Calu3 (cell line): ENCODE data around the gene PCDHA1. TPM values are rescaled to one million over a fixed set of nuclear protein-coding genes. Genes with fewer than 3 reads are reported as not detected.
"Not testable (repeated sequence)": the region's sequence is repeated elsewhere in the genome, so short reads cannot be mapped to it uniquely, and the experiment has no call there.

Experiments
- BruUV-seq: library from RNA; stranded (reverse); fragments of 400-500 nt; replicated peaks from 2 replicates; lab custom pipeline; 2021; lab: Mats Ljungman, UMichigan
- CTCF ChIA-PET: fragments of 300-600 bp; sonication (Branson Sonifier 250); formaldehyde crosslinking; loops from one replicate; lab custom pipeline; 2022; ENCODE audit warnings: antibody characterized with exemption; lab: Charles Lee
- DNase-seq: peaks from one replicate; pipeline ENCODE4 v3.0.0; 2022
- H3K27ac Mint-ChIP-seq: one replicate; pipeline ENCODE4 v1.8.0; 2022; ENCODE audit warnings: mixed read lengths; ENCODE audit not compliant: unreplicated experiment
- H3K27me3 Mint-ChIP-seq: one replicate; pipeline ENCODE4 v1.8.0; 2022; ENCODE audit warnings: mixed read lengths; ENCODE audit not compliant: unreplicated experiment
- H3K36me3 Mint-ChIP-seq: one replicate; pipeline ENCODE4 v1.8.0; 2022; ENCODE audit warnings: mild to moderate bottlenecking, moderate library complexity, mixed read lengths; ENCODE audit not compliant: insufficient read depth, unreplicated experiment
- H3K4me1 Mint-ChIP-seq: one replicate; pipeline ENCODE4 v1.8.0; 2022; ENCODE audit warnings: mild to moderate bottlenecking, low read depth, mixed read lengths; ENCODE audit not compliant: unreplicated experiment
- H3K4me3 Mint-ChIP-seq: one replicate; pipeline ENCODE4 v1.8.0; 2022; ENCODE audit warnings: mild to moderate bottlenecking, low read depth, moderate library complexity, mixed read lengths; ENCODE audit not compliant: unreplicated experiment
- H3K9me3 Mint-ChIP-seq: one replicate; pipeline ENCODE4 v1.8.0; 2022; ENCODE audit warnings: low read depth, mixed read lengths; ENCODE audit not compliant: unreplicated experiment
- intact Hi-C: fragments of 100-400 bp; cut with micrococcal nuclease; formaldehyde crosslinking; loops from one replicate; pipeline ENCODE4 v1.10.0; 2022; ENCODE audit not compliant: unreplicated experiment
- total RNA-seq: library from RNA; stranded (reverse); gene quantifications from 2 replicates; pipeline ENCODE4 v1.2.3, GENCODE V29; 2022
- TF ChIP-seq, protein P1 (sequence below): fragments of 200-600 bp; IDR thresholded peaks from one replicate; pipeline ENCODE4 v1.8.0; 2022; ENCODE audit warnings: antibody characterized with exemption; ENCODE audit not compliant: unreplicated experiment

The PCDHA1 gene
- total RNA-seq, 1 experiment from 2014 or later, result 0.83 TPM

DNA sequence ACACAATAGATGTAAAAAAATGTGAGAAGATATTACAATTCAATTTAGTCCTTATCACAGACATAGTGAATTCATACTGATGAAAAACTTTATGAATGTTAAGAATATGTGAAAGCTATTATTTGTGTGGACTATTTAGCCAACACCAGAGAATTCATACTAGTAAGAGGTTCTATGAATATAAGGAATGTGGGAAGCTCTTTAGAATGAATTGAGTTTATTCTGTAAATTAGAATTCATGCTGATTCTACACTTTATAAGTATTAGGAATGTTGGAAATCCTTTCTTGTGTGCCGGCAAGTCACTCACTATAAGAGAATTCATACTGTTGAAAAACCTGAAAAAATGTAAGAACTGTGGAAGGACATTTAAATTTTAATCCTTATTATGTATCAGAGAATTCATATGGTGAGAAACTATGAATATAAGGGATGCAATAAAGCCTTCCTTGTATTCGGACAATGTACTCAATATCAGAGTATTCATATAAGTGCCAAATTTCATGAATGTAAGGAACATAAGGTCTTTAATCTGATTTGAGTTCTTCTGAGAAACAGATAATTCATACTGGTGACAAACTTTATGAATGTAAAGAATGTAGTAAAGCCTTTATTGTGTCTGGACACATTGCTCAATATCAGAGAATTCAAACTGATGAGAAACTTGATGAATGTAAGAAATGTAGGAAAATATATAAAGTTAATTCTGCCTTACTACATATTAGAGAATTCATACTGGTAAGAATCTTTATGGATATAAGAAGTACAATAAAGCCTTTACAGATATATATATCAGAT, 21.6 kb upstream of the PCDHA1 start:
- Mint-ChIP-seq H3K27ac (no peak overlapping the region), H3K4me3 (no peak overlapping the region), H3K36me3 (no peaks in the 10 kb centered on the region), H3K27me3 (no peaks in the 10 kb centered on the region), H3K9me3 (peaks cover 27% of the 10 kb centered on the region), H3K4me1 (no peaks in the 10 kb centered on the region)
- TF ChIP-seq, protein P1, sequence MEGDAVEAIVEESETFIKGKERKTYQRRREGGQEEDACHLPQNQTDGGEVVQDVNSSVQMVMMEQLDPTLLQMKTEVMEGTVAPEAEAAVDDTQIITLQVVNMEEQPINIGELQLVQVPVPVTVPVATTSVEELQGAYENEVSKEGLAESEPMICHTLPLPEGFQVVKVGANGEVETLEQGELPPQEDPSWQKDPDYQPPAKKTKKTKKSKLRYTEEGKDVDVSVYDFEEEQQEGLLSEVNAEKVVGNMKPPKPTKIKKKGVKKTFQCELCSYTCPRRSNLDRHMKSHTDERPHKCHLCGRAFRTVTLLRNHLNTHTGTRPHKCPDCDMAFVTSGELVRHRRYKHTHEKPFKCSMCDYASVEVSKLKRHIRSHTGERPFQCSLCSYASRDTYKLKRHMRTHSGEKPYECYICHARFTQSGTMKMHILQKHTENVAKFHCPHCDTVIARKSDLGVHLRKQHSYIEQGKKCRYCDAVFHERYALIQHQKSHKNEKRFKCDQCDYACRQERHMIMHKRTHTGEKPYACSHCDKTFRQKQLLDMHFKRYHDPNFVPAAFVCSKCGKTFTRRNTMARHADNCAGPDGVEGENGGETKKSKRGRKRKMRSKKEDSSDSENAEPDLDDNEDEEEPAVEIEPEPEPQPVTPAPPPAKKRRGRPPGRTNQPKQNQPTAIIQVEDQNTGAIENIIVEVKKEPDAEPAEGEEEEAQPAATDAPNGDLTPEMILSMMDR, result no peak
- DNase-seq, result no peak
- no TSS peak for BruUV-seq
- CTCF ChIA-PET, result no interaction called here
- intact Hi-C loops, result no loop called here

DNA sequence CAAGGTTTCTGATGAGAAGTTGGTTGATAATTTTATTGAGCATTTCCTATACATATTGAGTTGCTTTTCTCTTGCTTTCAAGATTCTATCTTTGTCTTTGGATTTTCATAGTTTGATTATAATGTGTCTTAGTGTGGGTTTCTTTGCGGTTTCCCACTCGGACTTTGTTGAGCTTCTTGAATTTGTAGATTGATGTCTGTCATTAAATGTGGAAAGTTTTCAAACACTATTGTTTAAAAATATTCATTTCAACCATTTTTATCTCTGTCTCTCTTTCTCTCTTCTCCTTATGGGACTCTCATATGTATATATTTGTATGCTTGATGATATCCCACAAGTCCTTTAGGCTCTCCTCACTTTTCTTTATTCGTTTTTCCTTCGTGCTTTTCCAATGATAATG, 18.5 kb upstream of the PCDHA1 start:
- H3K36me3 Mint-ChIP-seq, result no peaks in the 10 kb centered on the region
- peaks cover 28% of the 10 kb centered on the region for H3K9me3 Mint-ChIP-seq
- no peak for DNase-seq
- H3K27me3 Mint-ChIP-seq, result no peaks in the 10 kb centered on the region
- H3K27ac Mint-ChIP-seq, result no peak overlapping the region
- CTCF ChIA-PET, result interaction anchor here (0.7 kb wide), 1 partner anchor 440 kb away, joined by 3 read pairs; no protein-coding TSS in a partner anchor
- TF ChIP-seq, protein P1, result no peak
- intact Hi-C loops, result no loop called here
- H3K4me1 Mint-ChIP-seq, result no peaks in the 10 kb centered on the region
- H3K4me3 Mint-ChIP-seq, result no peak overlapping the region
- no TSS peak for BruUV-seq

DNA sequence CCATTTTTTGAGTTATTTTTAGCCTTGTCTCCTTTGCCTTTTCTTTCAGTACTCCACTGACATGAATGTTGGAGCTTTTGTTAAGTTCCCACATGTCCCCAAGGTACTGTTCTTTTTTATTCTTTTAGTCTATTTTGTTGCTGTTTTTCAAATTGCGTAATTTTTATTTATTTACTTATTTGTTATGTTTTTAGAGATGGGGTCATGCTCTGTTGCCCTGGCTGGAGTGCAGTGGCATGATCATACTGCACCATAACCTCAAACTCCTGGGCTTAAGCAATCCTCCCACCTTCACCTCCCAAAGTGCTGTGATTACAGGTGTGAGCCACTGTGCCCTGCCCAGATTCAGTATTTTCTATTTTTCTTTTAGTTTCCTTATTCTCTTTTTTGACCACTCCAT, 5.4 kb upstream of the PCDHA1 start:
- DNase-seq, result no peak
- H3K36me3 Mint-ChIP-seq, result no peaks in the 10 kb centered on the region
- intact Hi-C loops, result no loop called here
- no peaks in the 10 kb centered on the region for H3K4me1 Mint-ChIP-seq
- H3K9me3 Mint-ChIP-seq, result peaks cover 24% of the 10 kb centered on the region
- TF ChIP-seq, protein P1, result no peak
- CTCF ChIA-PET, result no interaction called here
- BruUV-seq, result no TSS peak
- H3K27me3 Mint-ChIP-seq, result no peaks in the 10 kb centered on the region
- H3K27ac Mint-ChIP-seq, result no peak overlapping the region
- H3K4me3 Mint-ChIP-seq, result no peak overlapping the region

DNA sequence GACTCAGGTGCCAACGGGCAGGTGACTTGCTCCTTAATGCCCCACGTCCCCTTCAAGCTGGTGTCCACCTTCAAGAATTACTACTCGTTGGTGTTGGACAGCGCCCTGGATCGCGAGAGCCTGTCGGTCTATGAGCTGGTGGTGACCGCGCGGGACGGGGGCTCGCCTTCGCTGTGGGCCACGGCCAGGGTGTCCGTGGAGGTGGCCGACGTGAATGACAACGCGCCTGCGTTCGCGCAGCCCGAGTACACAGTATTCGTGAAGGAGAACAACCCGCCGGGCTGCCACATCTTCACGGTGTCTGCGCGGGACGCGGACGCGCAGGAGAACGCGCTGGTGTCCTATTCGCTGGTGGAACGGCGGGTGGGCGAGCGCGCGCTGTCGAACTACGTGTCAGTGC, 1.5 kb downstream of the PCDHA1 start:
- H3K4me1 Mint-ChIP-seq, H3K9me3 Mint-ChIP-seq, H3K27ac Mint-ChIP-seq, H3K4me3 Mint-ChIP-seq, BruUV-seq, DNase-seq, H3K36me3 Mint-ChIP-seq, CTCF ChIA-PET, H3K27me3 Mint-ChIP-seq, intact Hi-C loops: not testable (repeated sequence)

DNA sequence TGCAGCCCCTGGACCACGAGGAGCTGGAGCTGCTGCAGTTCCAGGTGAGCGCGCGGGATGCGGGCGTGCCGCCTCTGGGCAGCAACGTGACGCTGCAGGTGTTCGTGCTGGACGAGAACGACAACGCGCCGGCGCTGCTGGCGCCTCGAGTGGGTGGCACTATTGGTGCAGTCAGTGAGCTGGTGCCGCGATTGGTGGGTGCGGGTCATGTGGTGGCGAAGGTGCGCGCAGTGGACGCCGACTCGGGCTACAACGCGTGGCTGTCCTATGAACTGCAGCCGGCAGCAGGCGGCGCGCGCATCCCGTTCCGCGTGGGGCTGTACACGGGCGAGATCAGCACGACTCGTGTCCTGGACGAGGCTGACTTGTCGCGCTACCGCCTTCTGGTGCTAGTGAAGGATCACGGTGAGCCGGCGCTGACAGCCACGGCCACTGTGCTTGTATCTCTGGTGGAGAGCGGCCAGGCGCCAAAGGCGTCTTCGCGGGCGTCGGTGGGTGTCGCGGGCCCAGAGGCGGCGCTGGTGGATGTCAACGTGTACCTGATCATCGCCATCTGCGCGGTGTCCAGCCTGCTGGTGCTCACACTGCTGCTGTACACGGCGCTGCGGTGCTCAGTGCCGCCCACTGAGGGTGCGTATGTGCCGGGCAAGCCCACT, 2.0 kb downstream of the PCDHA1 start:
- DNase-seq, intact Hi-C loops, CTCF ChIA-PET, BruUV-seq, H3K4me1 Mint-ChIP-seq, H3K9me3 Mint-ChIP-seq, H3K4me3 Mint-ChIP-seq, H3K27me3 Mint-ChIP-seq, H3K27ac Mint-ChIP-seq, H3K36me3 Mint-ChIP-seq: not testable (repeated sequence)
